SK-N-SH (cell line): ENCODE results near the gene SATB1. TPM values are rescaled to one million over a fixed set of nuclear protein-coding genes. Genes with fewer than 3 reads are reported as not detected.

Source experiments
- CTCF ChIA-PET: fragments of 300-600, 350-600 bp; formaldehyde crosslinking; extraction: SDS; loops from one replicate; lab custom pipeline; 2021; lab: Yijun Ruan, JAX
- POLR2A ChIA-PET: fragments of 350-600 bp; sonication (Branson Sonifier 250); formaldehyde crosslinking; extraction: SDS; loops from one replicate; lab custom pipeline; 2020; ENCODE audit warnings: antibody characterized with exemption, inconsistent platforms; lab: Yijun Ruan, JAX
- DNase-seq: peaks from one replicate; pipeline ENCODE4 v3.0.0; 2012
- H2AFZ ChIP-seq: fragments of 200-600 bp; sonication (generic); 2 replicates; pipeline ENCODE4 v1.8.1; 2016; ENCODE audit warnings: antibody characterized with exemption, mild to moderate bottlenecking, low read depth
- H3F3A ChIP-seq: fragments of 200-600 bp; sonication (generic); replicated peaks from 2 replicates; pipeline ENCODE3; 2016; ENCODE audit warnings: antibody characterized with exemption, mild to moderate bottlenecking; ENCODE audit not compliant: insufficient read depth
- H3K27ac ChIP-seq, 2 experiments: fragments of 200-500 bp in 1 of 2; fragments of 200-600 bp in 1 of 2; sonication (Bioruptor generic) in 1 of 2; sonication (generic), shearing (Covaris generic) in 1 of 2; 2 replicates each; pipeline versions ENCODE4 v1.5.1 to v1.6.1; 2014 to 2016; ENCODE audit warnings: low read depth in 2 of 2, inconsistent platforms in 1 of 2, low read length in 1 of 2, mild to moderate bottlenecking in 1 of 2, mixed read lengths in 1 of 2
- H3K27me3 ChIP-seq: fragments of 200-600 bp; sonication (generic), shearing (Covaris generic); 2 replicates; pipeline ENCODE4 v1.6.1; 2016; ENCODE audit warnings: mixed run types; ENCODE audit not compliant: insufficient read depth
- H3K36me3 ChIP-seq, 2 experiments: fragments of 200-500 bp in 1 of 2; fragments of 200-600 bp in 1 of 2; sonication (Bioruptor generic) in 1 of 2; sonication (generic) in 1 of 2; replicated peaks in 1 of 2; 2 replicates each; pipeline versions ENCODE3 to v1.5.1; 2014 to 2016; ENCODE audit warnings: low read length in 1 of 2, mild to moderate bottlenecking in 1 of 2; ENCODE audit not compliant: insufficient read depth in 2 of 2, control insufficient read depth in 1 of 2
- H3K4me1 ChIP-seq, 2 experiments: fragments of 200-500 bp in 1 of 2; fragments of 200-600 bp in 1 of 2; sonication (Bioruptor generic) in 1 of 2; sonication (generic), shearing (Covaris generic) in 1 of 2; 2 replicates each; pipeline versions ENCODE4 v1.5.1 to v1.6.1; 2014 to 2016; ENCODE audit warnings: low read depth in 1 of 2, low read length in 1 of 2, mixed run types in 1 of 2; ENCODE audit not compliant: insufficient read depth in 2 of 2, control insufficient read depth in 1 of 2
- H3K4me2 ChIP-seq: fragments of 200-600 bp; sonication (generic), shearing (Covaris generic); 2 replicates; pipeline ENCODE4 v1.6.1; 2017; ENCODE audit warnings: mixed run types
- H3K4me3 ChIP-seq, 2 experiments: fragments of 200-500 bp in 1 of 2; fragments of 200-600 bp in 1 of 2; sonication (Bioruptor generic) in 1 of 2; sonication (generic), shearing (Covaris generic) in 1 of 2; 2 replicates each; pipeline versions ENCODE4 v1.5.1 to v1.8.1; 2014 to 2016; ENCODE audit warnings: low read depth in 2 of 2, inconsistent platforms in 1 of 2, low read length in 1 of 2, mild to moderate bottlenecking in 1 of 2, mixed read lengths in 1 of 2, moderate library complexity in 1 of 2
- H3K79me2 ChIP-seq: fragments of 200-600 bp; sonication (generic); 2 replicates; pipeline ENCODE4 v1.8.1; 2017; ENCODE audit warnings: mild to moderate bottlenecking; ENCODE audit not compliant: insufficient read depth
- H3K9ac ChIP-seq: fragments of 200-600 bp; sonication (generic); 2 replicates; pipeline ENCODE4 v1.6.1; 2017; ENCODE audit warnings: mixed run types
- H3K9me2 ChIP-seq: fragments of 200-600 bp; sonication (generic); 2 replicates; pipeline ENCODE4 v1.6.1; 2017; ENCODE audit warnings: mixed run types
- H3K9me3 ChIP-seq: fragments of 200-600 bp; sonication (generic); 2 replicates; pipeline ENCODE4 v1.6.1; 2017; ENCODE audit warnings: mixed run types, mild to moderate bottlenecking, moderate library complexity
- H4K20me1 ChIP-seq: fragments of 200-600 bp; sonication (generic); 2 replicates; pipeline ENCODE4 v1.6.1; 2017; ENCODE audit warnings: mild to moderate bottlenecking, mixed run types; ENCODE audit not compliant: insufficient read depth
- CHD2 ChIP-seq: fragments of 150-350 bp; IDR thresholded peaks from 2 replicates; pipeline ENCODE4 v1.6.1; 2018; ENCODE audit warnings: low read length; ENCODE audit not compliant: partially characterized antibody
- CTCF ChIP-seq: fragments of 200-600 bp; sonication (generic); IDR thresholded peaks from 2 replicates; pipeline ENCODE4 v1.6.1; 2017; ENCODE audit warnings: antibody characterized with exemption, mild to moderate bottlenecking, moderate library complexity
- ELF1 ChIP-seq: IDR thresholded peaks from 2 replicates; pipeline ENCODE4 v1.4.0; 2012
- EZH2phosphoT487 ChIP-seq: fragments of 200-600 bp; sonication (generic); IDR thresholded peaks from 2 replicates; pipeline ENCODE4 v1.6.1; 2017; ENCODE audit warnings: low read depth, mixed run types, mild to moderate bottlenecking, antibody characterized with exemption, moderate library complexity, borderline replicate concordance
- FOSL2 ChIP-seq: IDR thresholded peaks from 2 replicates; pipeline ENCODE4 v1.4.0; 2012; ENCODE audit warnings: low read depth, mild to moderate bottlenecking, moderate library complexity, borderline replicate concordance
- JUND ChIP-seq: IDR thresholded peaks from 2 replicates; pipeline ENCODE4 v1.4.0; 2012
- NRF1 ChIP-seq: IDR thresholded peaks from 2 replicates; pipeline ENCODE4 v1.6.1; 2012; ENCODE audit warnings: low read depth, mild to moderate bottlenecking, low read length
- REST ChIP-seq: IDR thresholded peaks from 2 replicates; pipeline ENCODE4 v1.6.1; 2012; ENCODE audit warnings: mild to moderate bottlenecking, low read depth, low read length, moderate library complexity
- RFX5 ChIP-seq: IDR thresholded peaks from 2 replicates; pipeline ENCODE4 v1.6.1; 2012; ENCODE audit warnings: mild to moderate bottlenecking, improper control_type of control experiment, low read length
- YY1 ChIP-seq: IDR thresholded peaks from 2 replicates; pipeline ENCODE4 v1.4.0; 2012; ENCODE audit warnings: low read depth, mild to moderate bottlenecking
- WGBS: methylation state at CpG from one replicate; pipeline ENCODE4 v1.1.6; 2017; ENCODE audit warnings: low lambda C conversion rate; 5-methylcytosine and 5-hydroxymethylcytosine counted together
- polyA plus RNA-seq, 3 experiments: library from polyadenylated mRNA; depleted of rRNA; stranded (reverse); fragments of >200 nt; gene quantifications; 2 replicates each; pipeline ENCODE4 v1.2.3, GENCODE V29; 2012

Gene SATB1
- polyA plus RNA-seq, 1 of the 3 experiments (the other 2 are of a cell fraction): 8.5 TPM

GRCh38 chr3:18431266-18431665 is 6.1 kb upstream of the SATB1 start:
- POLR2A ChIA-PET: no interaction called here
- WGBS: 43% methylated on average over 3 of the region's 3 CpGs

More at GRCh38 chr3:18431266-18431665, 6.1 kb upstream of the SATB1 start:
- peaks cover 4% of the 10 kb centered on the region for H3F3A ChIP-seq
- H3K9ac ChIP-seq: no peak overlapping the region
- no peaks in the 10 kb centered on the region for H3K27me3 ChIP-seq
- CTCF ChIA-PET: interaction anchor here (0.7 to 2.4 kb wide), 3 partner anchors 14 to 41 kb away, joined by 3 to 13 read pairs (median 5); no protein-coding TSS in a partner anchor
- H3K4me1 ChIP-seq: peaks cover 0 to 2% of the 10 kb centered on the region in 2 experiments; a peak in 1 of 4 replicates
- no peak overlapping the region for H3K4me2 ChIP-seq
- H4K20me1 ChIP-seq: no peaks in the 10 kb centered on the region
- no peak overlapping the region for H3K4me3 ChIP-seq
- H3K9me3 ChIP-seq: no peaks in the 10 kb centered on the region
- TF ChIP-seq REST: no peak
- no peak for TF ChIP-seq JUND
- no peak for TF ChIP-seq CHD2
- TF ChIP-seq NRF1: no peak
- TF ChIP-seq RFX5: no peak
- TF ChIP-seq CTCF: no peak
- TF ChIP-seq YY1: no peak
- TF ChIP-seq ELF1: no peak
- TF ChIP-seq EZH2phosphoT487: no peak
- TF ChIP-seq FOSL2: no peak
- no peaks in the 10 kb centered on the region for H3K9me2 ChIP-seq
- no peak overlapping the region for H3K27ac ChIP-seq
- H3K79me2 ChIP-seq: no peaks in the 10 kb centered on the region
- H2AFZ ChIP-seq: no peak overlapping the region
- H3K36me3 ChIP-seq: no peaks in the 10 kb centered on the region
- DNase-seq: no peak
